GM19099 (cell line): ENCODE measurements around the gene DLG1.

Source experiments
- POLR2A ChIP-seq: IDR thresholded peaks from 3 replicates; pipeline ENCODE4 v1.6.1; 2011; ENCODE audit warnings: low read depth; ENCODE audit not compliant: insufficient read length; ENCODE audit errors: extremely low read depth

DLG1 gene

DNA sequence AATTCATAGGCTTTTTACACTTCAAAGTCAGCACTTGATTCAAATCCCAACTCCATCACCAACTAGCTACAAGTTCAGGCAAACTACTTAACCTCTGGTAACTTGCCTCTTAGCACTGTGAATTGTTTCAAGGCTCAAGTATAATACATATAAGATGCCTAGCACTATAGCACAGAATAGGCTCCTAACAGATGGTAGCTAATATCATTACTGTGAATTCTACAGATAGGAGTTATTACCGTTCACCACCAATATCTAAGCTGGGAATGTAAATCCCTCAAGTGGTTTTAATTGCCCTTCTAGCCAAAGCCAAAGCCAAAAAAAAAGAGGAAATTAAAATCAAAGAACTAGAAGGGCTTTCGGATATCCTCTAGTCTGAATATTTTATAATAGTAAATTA, 15.4 kb downstream of the DLG1 start:
- no peak for TF ChIP-seq POLR2A

- TF ChIP-seq POLR2A, result no peak
Measured at GRCh38 chr3:197281849-197282248, 16.6 kb downstream of the DLG1 start.

GRCh38 chr3:197280156-197280555, 18.3 kb downstream of the DLG1 start:
- no peak for TF ChIP-seq POLR2A

- TF ChIP-seq POLR2A, result no peak
Measured at GRCh38 chr3:197278933-197279332, 19.5 kb downstream of the DLG1 start.

DNA sequence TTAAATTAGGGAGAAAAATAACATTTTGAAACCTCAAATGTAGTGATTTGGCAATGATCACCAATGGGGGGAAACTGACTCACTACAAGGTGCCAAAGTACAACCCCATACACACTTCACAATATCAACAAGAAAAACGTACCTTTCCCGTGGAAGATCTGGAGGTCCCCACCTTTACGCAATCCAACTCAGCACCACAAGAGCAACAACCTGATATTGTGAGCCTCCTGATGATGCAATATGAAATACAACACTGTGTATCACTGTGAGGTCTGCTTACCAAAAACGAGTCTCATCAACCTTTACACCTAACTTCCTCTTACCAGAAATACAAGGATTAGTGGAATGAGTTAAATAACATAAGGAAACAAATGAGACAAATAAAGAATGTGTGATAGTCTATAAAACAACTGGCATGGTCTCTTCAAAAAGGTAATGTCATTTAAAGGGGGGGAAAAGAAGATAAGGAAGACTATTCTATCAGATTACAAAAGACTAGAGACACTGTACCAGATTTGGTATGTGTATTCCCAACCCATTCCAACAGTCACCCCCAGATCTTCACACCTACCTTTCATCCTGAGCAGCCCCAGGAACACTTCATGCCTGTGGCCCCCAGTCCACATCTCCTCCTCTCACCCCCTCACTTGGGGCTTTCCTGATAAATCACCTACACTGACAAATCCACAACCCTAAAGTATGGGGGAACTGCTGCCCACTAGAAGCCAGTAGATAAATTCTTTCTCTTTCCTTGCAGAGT, 27.7 kb downstream of the DLG1 start:
- TF ChIP-seq POLR2A, result no peak

DNA sequence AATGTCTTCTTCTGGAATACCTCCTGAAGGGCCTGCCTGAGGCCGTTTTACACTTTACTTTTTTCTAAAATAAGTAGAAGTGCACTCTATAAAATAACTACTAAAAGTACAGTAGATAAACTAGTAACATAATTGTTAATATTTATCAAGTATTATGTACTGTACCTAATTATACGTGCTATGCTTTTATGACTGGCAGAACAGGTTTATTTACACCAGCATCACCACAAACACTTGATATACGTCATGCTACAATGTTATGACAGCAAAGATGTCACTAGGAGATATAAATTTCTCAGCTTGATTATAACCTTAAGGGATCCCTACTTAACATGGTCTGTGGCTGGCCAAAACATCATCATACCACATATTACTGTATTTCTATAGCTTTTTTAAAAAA, 29.4 kb downstream of the DLG1 start:
- no peak for TF ChIP-seq POLR2A

DNA sequence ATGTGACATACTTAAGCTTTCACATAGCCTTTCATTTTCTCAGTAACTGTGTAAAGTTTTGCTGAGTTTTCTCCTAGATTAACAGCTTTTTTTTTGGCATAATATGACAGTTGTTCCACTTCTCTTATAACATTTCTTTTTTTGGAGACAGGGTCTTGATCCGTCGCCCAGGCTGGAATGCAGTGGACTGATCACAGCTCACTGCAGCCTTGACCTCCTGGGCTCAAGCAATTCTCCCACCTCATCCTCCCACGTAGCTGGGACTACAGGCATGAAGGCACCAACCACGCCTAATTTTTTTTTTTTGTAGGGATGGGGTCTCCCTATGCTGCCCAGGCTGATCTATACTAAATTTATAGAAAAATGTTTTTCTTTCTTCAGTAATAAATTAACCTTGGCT, 30.1 kb downstream of the DLG1 start:
- no peak for TF ChIP-seq POLR2A

- TF ChIP-seq POLR2A, result no peak
Measured at GRCh38 chr3:197266331-197266730, 32.1 kb downstream of the DLG1 start.

DNA sequence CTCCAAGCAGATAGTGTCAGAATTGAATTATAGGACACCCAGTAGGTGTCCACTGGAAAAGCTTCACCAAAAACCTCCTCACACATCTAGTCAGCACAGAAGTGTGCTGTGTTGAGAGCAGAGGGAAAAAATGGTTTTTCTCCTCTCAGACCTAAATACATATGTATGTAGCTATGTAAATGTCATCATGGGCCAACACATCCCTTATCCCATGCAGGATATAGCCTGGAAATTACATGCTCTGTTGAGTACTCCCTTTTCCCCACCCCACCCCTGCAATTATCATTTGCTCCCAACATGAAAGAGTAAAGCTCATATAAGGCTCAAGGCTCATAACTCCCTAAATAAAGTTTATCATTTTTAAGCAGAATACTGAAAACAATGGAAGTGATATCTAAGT, 35.7 kb downstream of the DLG1 start:
- no peak for TF ChIP-seq POLR2A

GRCh38 chr3:197261164-197261509, 37.3 kb downstream of the DLG1 start:
- TF ChIP-seq POLR2A, result no peak

GRCh38 chr3:197260491-197261163, 37.8 kb downstream of the DLG1 start:
- TF ChIP-seq POLR2A, result no peak

GRCh38 chr3:197259096-197259495, 39.3 kb downstream of the DLG1 start:
- TF ChIP-seq POLR2A, result no peak

- TF ChIP-seq POLR2A, result no peak
Measured at GRCh38 chr3:197258168-197258755, 40.1 kb downstream of the DLG1 start.

DNA sequence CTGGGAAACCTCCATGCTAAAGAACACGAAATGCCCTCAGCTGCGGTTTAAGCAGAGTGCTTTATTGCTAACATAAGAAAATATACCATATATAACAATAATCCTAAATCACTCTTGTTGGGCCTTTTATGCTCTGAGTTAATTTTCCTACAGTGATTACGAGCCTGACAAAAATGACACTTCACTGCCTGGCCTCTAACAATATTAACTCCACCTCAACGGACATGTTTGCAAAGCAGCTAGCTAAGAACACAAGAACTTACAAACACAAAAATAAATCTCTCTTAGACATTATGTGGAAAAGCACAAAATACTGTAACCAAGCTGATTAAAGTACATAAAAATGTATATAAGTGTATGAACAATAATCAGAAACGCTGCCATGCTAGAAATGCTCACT, 40.7 kb downstream of the DLG1 start:
- no peak for TF ChIP-seq POLR2A

- TF ChIP-seq POLR2A, result no peak
Measured at GRCh38 chr3:197256836-197257444, 41.5 kb downstream of the DLG1 start.

DNA sequence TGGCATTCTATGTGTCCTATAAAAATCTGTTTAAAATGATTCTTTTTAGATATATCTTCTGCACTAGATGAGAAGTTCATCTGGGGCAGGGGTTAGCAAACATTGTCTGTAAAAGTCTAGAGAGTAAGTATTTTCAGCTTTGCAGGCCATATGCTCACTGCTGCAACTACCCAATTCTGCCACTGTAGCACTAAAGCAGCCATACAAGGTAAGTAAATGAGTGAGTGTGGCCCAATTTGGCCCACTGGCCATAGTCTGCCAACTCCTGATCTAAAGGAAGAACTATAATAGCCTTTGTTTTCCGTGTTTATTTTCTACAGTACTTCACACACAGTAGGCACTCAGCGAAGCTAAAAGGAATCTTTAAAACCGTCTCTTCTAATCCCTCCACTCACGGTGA, 42.3 kb downstream of the DLG1 start:
- TF ChIP-seq POLR2A, result no peak

- TF ChIP-seq POLR2A, result no peak
Measured at GRCh38 chr3:197253238-197253947, 45.0 kb downstream of the DLG1 start.
